Heart right ventricle (tissue), 16 donors: ENCODE results near the gene STRN. TPM values are rescaled to one million over a fixed set of nuclear protein-coding genes. Genes with fewer than 3 reads are reported as not detected.

Source experiments
- ATAC-seq, 8 donors: fragments of 200-7000 bp; cut with Tn5 transposase; one replicate each; pipeline ENCODE4 v1.9.1; 2020; ENCODE audit warnings: mild to moderate bottlenecking in 8 of 8, moderate library complexity in 8 of 8, moderate number of reproducible peaks in 1 of 8
- DNase-seq, 2 donors: peaks; one replicate each; pipeline ENCODE4 v3.0.0-alpha.2; 2020
- H3K27ac ChIP-seq, 10 donors: fragments of 200-600 bp; sonication (generic) in 2 of 10; one replicate each; pipeline versions ENCODE4 v1.5.0 to v1.8.0; 2020 to 2022; ENCODE audit warnings: mild to moderate bottlenecking in 3 of 10
- H3K27me3 ChIP-seq, 7 donors: fragments of 200-600 bp; one replicate each; pipeline ENCODE4 v1.8.0; 2021 to 2022; ENCODE audit warnings: mild to moderate bottlenecking in 2 of 7
- H3K36me3 ChIP-seq, 9 donors: fragments of 200-600 bp; sonication (generic) in 1 of 9; one replicate each; pipeline versions ENCODE4 v1.5.0 to v1.8.0; 2020 to 2022; ENCODE audit warnings: mild to moderate bottlenecking in 2 of 9
- H3K4me1 ChIP-seq, 9 donors: fragments of 200-600 bp; sonication (generic) in 1 of 9; one replicate each; pipeline versions ENCODE4 v1.5.0 to v1.8.0; 2020 to 2022; ENCODE audit warnings: mild to moderate bottlenecking in 4 of 9
- H3K4me3 ChIP-seq, 10 donors: fragments of 200-600 bp; sonication (generic) in 2 of 10; one replicate each; pipeline versions ENCODE4 v1.5.0 to v1.8.0; 2020 to 2022; ENCODE audit warnings: mild to moderate bottlenecking in 7 of 10, moderate library complexity in 2 of 10
- H3K9me3 ChIP-seq, 11 donors: fragments of 200-600 bp in 10 of 11; sonication (generic) in 2 of 11; one replicate each; pipeline versions ENCODE4 v1.5.0 to v1.8.0; 2013 to 2022; ENCODE audit warnings: mild to moderate bottlenecking in 2 of 11, control low read depth in 1 of 11, moderate library complexity in 1 of 11
- WGBS, 2 donors: extraction: QIAGEN DNeasy Blood & Tissue Kit; methylation state at CpG; one replicate each; pipeline ENCODE4 v1.1.7; 2013; ENCODE audit warnings: inconsistent platforms in 1 of 2; 5-methylcytosine and 5-hydroxymethylcytosine counted together
- intact Hi-C, 10 donors: fragments of 100-400 bp; cut with DNase I; formaldehyde crosslinking; loops; one replicate each; pipeline versions ENCODE4 v1.11.1 to v1.14.2; 2022
- polyA plus RNA-seq, 2 donors: library from polyadenylated mRNA; stranded (reverse); fragments of 200-250 nt; gene quantifications; one replicate each; pipeline ENCODE4 v1.2.3, GENCODE V29; 2013
- total RNA-seq, 10 donors: library from RNA; stranded (reverse); fragmentation: NEBNext Ultra II Directional in 3 of 10; extraction: Animal tissue kit (Norgen Biotek cat#: 25700) in 3 of 10; gene quantifications; one replicate each; pipeline versions ENCODE4 v1.2.1 to v1.2.4, GENCODE V29; 2021 to 2023
- TF ChIP-seq, protein P1 (sequence below), 9 donors: fragments of 200-600 bp; sonication (generic) in 2 of 9; IDR thresholded peaks; one replicate each; pipeline versions ENCODE4 v1.5.0 to v1.8.0; 2021 to 2022; ENCODE audit warnings: antibody characterized with exemption in 9 of 9, mild to moderate bottlenecking in 5 of 9, moderate library complexity in 1 of 9
- donor health status: Arrhythmogenic right ventricular cardiomyopathy.
- donor health status: ischemic (EF 13 %, LVEDD 7.1; RV severe dilation, severe dysfunction).
- donor health status: healthy with polysubstance abuse.
- donor health status: DM: no; HTN: yes; CAD: no.
- donor health status: DM: no; HTN: no; CAD: no.
- donor health status: ischemic (EF 25% LVEDD 6.9; RV normal size, moderate dysfunction).
- donor health status: ischemic (EF 25% LVEDD 5.7; RV mildly dilated, moderate dysfunction).
- donor health status: healthy.
- donor health status: DM: yes; HTN: yes; CAD: no.
- donor health status: Ischemic cardiomyopathy.
- donor health status: ischemic (EF 35%, LVEDD 5.7; RV mildly dilated, moderate dysfunction).
- donor health status: nonischemic (EF 11% LVEDD 7.7; RV severe dilation, severe dysfunction).
- donor health status: DM: yes; HTN: yes; CAD: no.
- donor health status: PGD.
- donor health status: ischemic (EF 29% LVEDD 5.4; RV normal size, mild dysfunction).
- donor health status: nonischemic (EF 23%, LVEDD 6.1; RV moderate dilation, normal function).

The STRN gene
- total and polyA plus RNA-seq, 12 donors: 8.6 to 102 (median 61.8) TPM

- H3K4me3 ChIP-seq: no peak overlapping the region
- H3K27me3 ChIP-seq: no peaks in the 10 kb centered on the region
- intact Hi-C loops: no loop called here
- no peak overlapping the region for H3K27ac ChIP-seq
- no peak for ATAC-seq
- H3K4me1 ChIP-seq: no peaks in the 10 kb centered on the region
- no peaks in the 10 kb centered on the region for H3K9me3 ChIP-seq
- no peak for DNase-seq
- TF ChIP-seq, protein P1, sequence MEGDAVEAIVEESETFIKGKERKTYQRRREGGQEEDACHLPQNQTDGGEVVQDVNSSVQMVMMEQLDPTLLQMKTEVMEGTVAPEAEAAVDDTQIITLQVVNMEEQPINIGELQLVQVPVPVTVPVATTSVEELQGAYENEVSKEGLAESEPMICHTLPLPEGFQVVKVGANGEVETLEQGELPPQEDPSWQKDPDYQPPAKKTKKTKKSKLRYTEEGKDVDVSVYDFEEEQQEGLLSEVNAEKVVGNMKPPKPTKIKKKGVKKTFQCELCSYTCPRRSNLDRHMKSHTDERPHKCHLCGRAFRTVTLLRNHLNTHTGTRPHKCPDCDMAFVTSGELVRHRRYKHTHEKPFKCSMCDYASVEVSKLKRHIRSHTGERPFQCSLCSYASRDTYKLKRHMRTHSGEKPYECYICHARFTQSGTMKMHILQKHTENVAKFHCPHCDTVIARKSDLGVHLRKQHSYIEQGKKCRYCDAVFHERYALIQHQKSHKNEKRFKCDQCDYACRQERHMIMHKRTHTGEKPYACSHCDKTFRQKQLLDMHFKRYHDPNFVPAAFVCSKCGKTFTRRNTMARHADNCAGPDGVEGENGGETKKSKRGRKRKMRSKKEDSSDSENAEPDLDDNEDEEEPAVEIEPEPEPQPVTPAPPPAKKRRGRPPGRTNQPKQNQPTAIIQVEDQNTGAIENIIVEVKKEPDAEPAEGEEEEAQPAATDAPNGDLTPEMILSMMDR (IDR thresholded peaks at IDR 0.05): no peak
- H3K36me3 ChIP-seq: peaks cover 0 to 92% (median 43%) of the 10 kb centered on the region in 9 donors
These were observed 107.6 kb downstream of the STRN start for GRCh38 chr2:36858551-36859365.

GRCh38 chr2:36857713-36858112 is 108.6 kb downstream of the STRN start:
- Histone ChIP-seq H3K36me3 (peaks cover 0 to 95% (median 43%) of the 10 kb centered on the region in 9 donors), H3K27me3 (no peaks in the 10 kb centered on the region), H3K4me1 (no peaks in the 10 kb centered on the region)

GRCh38 chr2:36855429-36855828 is 110.9 kb downstream of the STRN start:
- DNase-seq: no peak
- no peak overlapping the region for H3K27ac ChIP-seq
- intact Hi-C loops: no loop called here
- ATAC-seq: no peak
- no peaks in the 10 kb centered on the region for H3K4me1 ChIP-seq
- H3K36me3 ChIP-seq: peaks cover 0 to 100% (median 48%) of the 10 kb centered on the region in 9 donors
- H3K27me3 ChIP-seq: no peaks in the 10 kb centered on the region
- H3K9me3 ChIP-seq: no peaks in the 10 kb centered on the region
- 98 to 99% methylated on average over 2 of the region's 2 CpGs for WGBS, 2 donors
- TF ChIP-seq, protein P1 (IDR thresholded peaks at IDR 0.05): no peak
- no peak overlapping the region for H3K4me3 ChIP-seq

More at GRCh38 chr2:36857713-36858112, 108.6 kb downstream of the STRN start:
- no peak for ATAC-seq
- Histone ChIP-seq H3K9me3 (no peaks in the 10 kb centered on the region), H3K27ac (no peak overlapping the region), H3K4me3 (no peak overlapping the region)
- intact Hi-C loops: no loop called here
- 94 to 95% methylated on average over 5 of the region's 5 CpGs for WGBS, 2 donors
- TF ChIP-seq, protein P1 (IDR thresholded peaks at IDR 0.05): no peak
- DNase-seq: no peak

GRCh38 chr2:36854241-36854640 is 112.1 kb downstream of the STRN start:
- intact Hi-C loops: no loop called here
- no peaks in the 10 kb centered on the region for H3K9me3 ChIP-seq
- TF ChIP-seq, protein P1 (IDR thresholded peaks at IDR 0.05): no peak
- peaks cover 0 to 100% (median 45%) of the 10 kb centered on the region in 9 donors for H3K36me3 ChIP-seq
- H3K27ac ChIP-seq: no peak overlapping the region
- H3K4me3 ChIP-seq: no peak overlapping the region
- DNase-seq: no peak
- no peak for ATAC-seq
- H3K27me3 ChIP-seq: no peaks in the 10 kb centered on the region
- WGBS, 2 donors: 76 to 91% methylated on average over 2 of the region's 2 CpGs
- H3K4me1 ChIP-seq: no peaks in the 10 kb centered on the region
